ENCODE data around the gene ZNF280D.

- TF ChIP-seq CTCF (IDR thresholded peaks at IDR 0.05), result no peak
- TF ChIP-seq POLR2A (IDR thresholded peaks at IDR 0.05), result no peak
Measured at GRCh38 chr15:56598991-56599390, 134.3 kb downstream of the ZNF280D start.
